ENCODE measurements around the gene RASSF9. TPM values are rescaled to one million over a fixed set of nuclear protein-coding genes. Genes with fewer than 3 reads are reported as not detected.

RASSF9 gene
- total and polyA plus RNA-seq, 9 of the 15 experiments (the other 6 are each of a cell fraction or from before 2014, with no cell fraction given) = not detected

GRCh38 chr12:85877459-85877858 lies 41.2 kb upstream of the RASSF9 start:
- DNase-seq (ENCODE audit: extremely low read depth in 1 of 4, low spot score in 3 of 4) = no peak
- no peak for ATAC-seq
- no peak overlapping the region for H3K9ac ChIP-seq (ENCODE audit: insufficient read depth in 1 of 2, low read depth in 2 of 2, low read length in 2 of 2)
- CTCF ChIA-PET (ENCODE audit: low intra/inter-chr PET ratio) = no interaction called here
- no peaks in the 10 kb centered on the region for H4K20me1 ChIP-seq (replicated peaks; ENCODE audit: control insufficient read depth, insufficient read depth, low read length)
- no peaks in the 10 kb centered on the region for H3K9me1 ChIP-seq (ENCODE audit: control insufficient read depth, insufficient read depth, low read length)
- H3K4me3 ChIP-seq = no peak overlapping the region
- H3K36me3 ChIP-seq (ENCODE audit: control insufficient read depth, insufficient read depth, low read length) = no peaks in the 10 kb centered on the region
- H3K27me3 ChIP-seq (ENCODE audit: control insufficient read depth in 2 of 2, insufficient read depth in 2 of 2, low read length in 2 of 2) = no peaks in the 10 kb centered on the region
- in situ Hi-C loops (cut with MboI) (no loop called here), intact Hi-C loops (cut with micrococcal nuclease) (loop anchor here (10.0 kb wide), 1 partner anchor 413 kb away; no protein-coding TSS in a partner anchor)
- FAIRE-seq = no peak
- POLR2A ChIA-PET = no interaction called here
- H3K27ac ChIP-seq (ENCODE audit: extremely low read depth, low read depth, low read length) = no peak overlapping the region
- H3K4me2 ChIP-seq (ENCODE audit: insufficient read depth, low read length) = no peak overlapping the region
- H2AFZ ChIP-seq (ENCODE audit: low read depth, low read length) = no peak overlapping the region
- 2% methylated on average over 3 of the region's 3 CpGs for WGBS (ENCODE audit: insufficient coverage, low coverage, missing lambda C conversion rate)
- no peaks in the 10 kb centered on the region for H3K79me2 ChIP-seq (ENCODE audit: control insufficient read depth, insufficient read depth, low read length)
- no peaks in the 10 kb centered on the region for H3K9me3 ChIP-seq (replicated peaks; ENCODE audit: control insufficient read depth, insufficient read depth, low read depth, low read length)
- no TSS peak for BruUV-seq (replicated peaks)
- H3K4me1 ChIP-seq (replicated peaks in 1 of 2; ENCODE audit: control insufficient read depth in 2 of 2, insufficient read depth in 2 of 2, low read length in 2 of 2) = no peaks in the 10 kb centered on the region
- TF ChIP-seq CHD4 (IDR thresholded peaks at IDR 0.05; ENCODE audit: insufficient read depth, insufficient replicate concordance, low read depth, low read length, poor library complexity, severe bottlenecking) = no peak
- no peak for TF ChIP-seq HMG20B (CRISPR knock-in tag; IDR thresholded peaks at IDR 0.05)
- no peak for TF ChIP-seq ZNF511 (CRISPR knock-in tag; IDR thresholded peaks at IDR 0.05)
- no peak for TF ChIP-seq IRF1 (CRISPR knock-in tag; IDR thresholded peaks at IDR 0.05; ENCODE audit: borderline replicate concordance)
- TF ChIP-seq ZBTB34 (CRISPR knock-in tag; IDR thresholded peaks at IDR 0.05) = no peak
- no peak for TF ChIP-seq CSDE1 (IDR thresholded peaks at IDR 0.05)
- TF ChIP-seq CLOCK (CRISPR knock-in tag; IDR thresholded peaks at IDR 0.05; ENCODE audit: borderline replicate concordance) = no peak
- TF ChIP-seq ZNF133 (CRISPR knock-in tag; IDR thresholded peaks at IDR 0.05) = no peak
- TF ChIP-seq ZNF165 (CRISPR knock-in tag; IDR thresholded peaks at IDR 0.05; ENCODE audit: borderline replicate concordance) = no peak
- no peak for TF ChIP-seq ZNF12 (CRISPR knock-in tag; IDR thresholded peaks at IDR 0.05)
- TF ChIP-seq ZHX1 (conservative IDR thresholded peaks at IDR 0.05; ENCODE audit: low read length) = no peak
- TF ChIP-seq DLX4 (CRISPR knock-in tag; IDR thresholded peaks at IDR 0.05) = no peak

Data from K562 (cell line).